ENCODE results near the gene KIAA0408.
A peak's percentile ranks its signal among the peaks of the same experiment; 100 is the strongest.

Gene KIAA0408

DNA sequence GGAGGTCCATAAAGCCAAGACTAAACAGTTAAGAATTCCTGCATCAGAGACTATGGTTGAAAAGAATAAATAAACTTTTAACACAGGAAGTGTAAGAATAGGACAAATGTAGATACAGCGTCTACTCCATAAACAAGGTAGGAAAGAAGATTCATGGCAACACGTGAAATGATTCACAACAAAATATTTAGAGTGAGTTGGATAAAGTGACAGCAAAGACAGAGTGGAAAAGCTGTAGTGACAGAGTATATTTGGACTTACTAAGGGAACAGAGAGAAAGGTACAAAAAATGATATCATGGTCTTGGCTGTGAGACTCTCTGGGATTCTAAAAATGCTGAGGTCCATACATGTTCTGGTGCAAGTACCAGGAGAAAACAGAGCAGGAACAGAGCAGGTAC lies 21.9 kb upstream of the KIAA0408 start:
- TF ChIP-seq POLR2AphosphoS5 (IDR thresholded peaks at IDR 0.05; ENCODE audit: low read depth, low read length), result no peak
- TF ChIP-seq TAF1 (IDR thresholded peaks at IDR 0.05; ENCODE audit: borderline replicate concordance, low read depth, low read length), result no peak
- no peak for TF ChIP-seq POLR2A (IDR thresholded peaks at IDR 0.05; ENCODE audit: low read depth, low read length)
- DNase-seq (ENCODE audit: insufficient read length) (no peak), FAIRE-seq (no peak)

DNA sequence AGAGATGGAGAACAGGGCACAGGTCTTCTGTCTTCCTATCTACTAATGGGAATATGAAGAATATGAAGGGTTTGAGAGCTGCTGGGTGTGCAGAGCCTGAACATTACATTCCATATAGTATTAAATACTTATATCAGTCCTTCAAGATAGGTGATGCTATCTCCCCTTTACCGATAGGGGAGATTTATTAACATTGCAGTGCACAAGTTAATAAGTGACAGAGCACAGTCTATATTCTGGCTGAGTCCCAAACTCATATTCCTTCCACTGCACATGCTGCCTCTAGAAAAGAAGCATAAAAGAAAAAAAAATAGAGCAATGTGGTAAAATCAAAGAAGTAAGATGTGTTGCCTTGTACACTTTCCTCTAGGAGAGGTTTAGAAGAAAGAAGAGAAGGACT lies 18.5 kb upstream of the KIAA0408 start:
- no peak for DNase-seq (ENCODE audit: insufficient read length)
- no peak for TF ChIP-seq POLR2AphosphoS5 (IDR thresholded peaks at IDR 0.05; ENCODE audit: low read depth, low read length)
- no peak for TF ChIP-seq TAF1 (IDR thresholded peaks at IDR 0.05; ENCODE audit: borderline replicate concordance, low read depth, low read length)
- TF ChIP-seq POLR2A (IDR thresholded peaks at IDR 0.05; ENCODE audit: low read depth, low read length), result no peak
- FAIRE-seq, result no peak

DNA sequence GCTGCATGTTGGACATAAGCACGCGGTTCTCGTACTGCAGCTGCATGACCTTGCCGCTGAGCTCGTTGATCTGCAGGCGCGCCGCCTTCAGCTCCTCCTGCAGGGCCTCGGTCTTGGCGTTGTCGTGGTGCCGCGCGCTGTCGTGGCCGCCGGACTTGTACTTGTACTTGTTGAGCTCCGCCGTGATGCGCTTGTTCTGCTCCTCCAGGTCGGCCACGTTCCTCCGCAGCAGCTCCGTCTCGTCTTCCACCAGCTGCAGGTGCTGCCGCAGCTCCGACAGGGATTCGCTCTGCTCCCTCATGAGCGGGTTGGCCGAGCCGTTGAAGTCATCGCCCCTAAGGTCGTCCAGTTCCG lies 16.6 kb upstream of the KIAA0408 start:
- TF ChIP-seq POLR2AphosphoS5 (IDR thresholded peaks at IDR 0.05; ENCODE audit: low read depth, low read length) (no peak), TAF1 (IDR thresholded peaks at IDR 0.05; ENCODE audit: borderline replicate concordance, low read depth, low read length) (no peak), POLR2A (IDR thresholded peaks at IDR 0.05; ENCODE audit: low read depth, low read length) (no peak)
- no peak for FAIRE-seq
- no peak for DNase-seq (ENCODE audit: insufficient read length)

- no peak for TF ChIP-seq POLR2AphosphoS5 (IDR thresholded peaks at IDR 0.05; ENCODE audit: low read depth, low read length)
- no peak for TF ChIP-seq TAF1 (IDR thresholded peaks at IDR 0.05; ENCODE audit: borderline replicate concordance, low read depth, low read length)
- no peak for TF ChIP-seq POLR2A (IDR thresholded peaks at IDR 0.05; ENCODE audit: low read depth, low read length)
- FAIRE-seq, result no peak
These were observed 16.1 kb upstream of the KIAA0408 start for GRCh38 chr6:127475135-127475822.

DNA sequence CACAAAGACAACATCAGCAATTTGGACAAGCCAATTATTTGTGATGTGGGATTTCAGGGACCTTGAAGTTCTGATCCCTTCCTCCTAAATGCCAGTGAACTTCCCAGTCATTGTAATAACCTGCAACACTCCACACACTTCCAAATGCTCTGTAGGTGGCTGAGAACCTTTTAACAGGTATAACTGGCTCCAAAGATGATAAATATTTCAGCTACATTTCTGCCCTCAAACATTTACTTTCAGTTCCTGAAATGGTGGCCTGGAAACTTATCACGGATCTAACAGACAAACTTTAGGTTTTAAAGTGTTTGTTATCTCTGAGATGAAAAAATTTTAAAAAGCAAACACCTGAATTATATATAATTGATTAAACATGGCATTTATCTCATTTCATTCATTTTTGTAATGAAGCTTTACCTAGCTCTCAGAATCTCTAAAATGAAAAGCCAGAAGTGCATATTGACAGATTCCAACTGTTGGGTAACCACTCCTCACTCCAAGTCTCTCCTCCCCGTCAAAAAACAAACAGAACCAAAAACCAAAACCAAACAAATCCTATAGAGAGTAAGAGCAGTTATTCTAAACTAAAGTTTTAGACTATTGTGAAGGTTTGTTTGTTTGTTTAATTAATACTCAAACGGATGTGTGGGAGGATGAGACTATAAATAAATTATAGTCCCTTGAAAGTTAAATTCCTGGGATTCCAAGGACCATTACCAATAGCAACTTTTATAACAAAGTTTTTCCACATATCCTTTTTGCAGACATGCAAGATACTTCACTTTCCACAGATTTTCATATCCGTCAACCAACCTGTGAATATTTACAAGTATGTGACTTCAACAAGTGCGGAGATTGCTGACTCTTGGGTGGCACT lies 12.4 kb upstream of the KIAA0408 start:
- no peak for FAIRE-seq
- DNase-seq (ENCODE audit: insufficient read length), result no peak
- no peak for TF ChIP-seq POLR2AphosphoS5 (IDR thresholded peaks at IDR 0.05; ENCODE audit: low read depth, low read length)
- TF ChIP-seq TAF1 (IDR thresholded peaks at IDR 0.05; ENCODE audit: borderline replicate concordance, low read depth, low read length), result no peak
- TF ChIP-seq POLR2A (IDR thresholded peaks at IDR 0.05; ENCODE audit: low read depth, low read length), result no peak

More at GRCh38 chr6:127475135-127475822, 16.1 kb upstream of the KIAA0408 start:
- DNase-seq (ENCODE audit: insufficient read length), result no peak

DNA sequence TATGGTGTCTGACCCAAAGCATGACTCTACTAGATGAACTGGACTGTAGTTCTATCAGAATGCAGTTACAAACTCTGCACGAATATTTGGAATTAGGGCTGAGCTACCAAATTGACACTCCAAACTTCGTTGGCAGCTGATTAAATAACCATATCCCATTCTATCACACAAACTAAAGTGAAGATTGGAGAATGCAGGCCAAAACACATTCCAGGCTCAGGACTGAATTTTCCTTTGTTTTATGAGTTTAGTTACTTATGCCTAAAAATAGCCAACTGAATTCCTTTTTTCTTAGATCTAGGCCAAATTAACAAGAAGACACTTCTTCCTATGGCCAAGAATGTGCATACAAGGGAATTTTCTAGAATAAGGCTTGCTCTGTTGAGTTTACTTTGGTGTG lies 9.7 kb upstream of the KIAA0408 start:
- FAIRE-seq (no peak), DNase-seq (ENCODE audit: insufficient read length) (no peak)
- TF ChIP-seq POLR2AphosphoS5 (IDR thresholded peaks at IDR 0.05; ENCODE audit: low read depth, low read length), result no peak
- no peak for TF ChIP-seq TAF1 (IDR thresholded peaks at IDR 0.05; ENCODE audit: borderline replicate concordance, low read depth, low read length)
- TF ChIP-seq POLR2A (IDR thresholded peaks at IDR 0.05; ENCODE audit: low read depth, low read length), result no peak

DNA sequence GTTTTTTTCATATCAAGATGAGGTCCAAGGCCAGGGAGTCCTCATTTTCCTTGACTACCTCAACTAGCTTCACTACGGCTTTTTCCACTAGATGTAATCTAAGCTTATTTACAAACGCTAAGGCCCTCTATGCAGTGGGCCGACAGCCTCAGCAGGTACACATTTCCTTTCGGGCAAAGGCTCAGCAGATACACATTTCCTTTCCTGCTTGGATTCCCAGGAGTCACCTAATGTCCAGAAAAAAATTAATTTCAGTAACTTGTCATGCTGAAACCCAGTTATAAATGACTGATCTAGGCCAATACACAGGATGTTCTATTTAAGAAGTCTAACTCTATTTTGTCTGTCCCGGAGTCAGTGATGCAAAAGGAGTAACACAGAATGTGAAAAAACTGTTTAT lies 7.2 kb upstream of the KIAA0408 start:
- DNase-seq (ENCODE audit: insufficient read length) (no peak), FAIRE-seq (no peak)
- TF ChIP-seq POLR2AphosphoS5 (IDR thresholded peaks at IDR 0.05; ENCODE audit: low read depth, low read length) (no peak), POLR2A (IDR thresholded peaks at IDR 0.05; ENCODE audit: low read depth, low read length) (no peak), TAF1 (IDR thresholded peaks at IDR 0.05; ENCODE audit: borderline replicate concordance, low read depth, low read length) (no peak)

DNA sequence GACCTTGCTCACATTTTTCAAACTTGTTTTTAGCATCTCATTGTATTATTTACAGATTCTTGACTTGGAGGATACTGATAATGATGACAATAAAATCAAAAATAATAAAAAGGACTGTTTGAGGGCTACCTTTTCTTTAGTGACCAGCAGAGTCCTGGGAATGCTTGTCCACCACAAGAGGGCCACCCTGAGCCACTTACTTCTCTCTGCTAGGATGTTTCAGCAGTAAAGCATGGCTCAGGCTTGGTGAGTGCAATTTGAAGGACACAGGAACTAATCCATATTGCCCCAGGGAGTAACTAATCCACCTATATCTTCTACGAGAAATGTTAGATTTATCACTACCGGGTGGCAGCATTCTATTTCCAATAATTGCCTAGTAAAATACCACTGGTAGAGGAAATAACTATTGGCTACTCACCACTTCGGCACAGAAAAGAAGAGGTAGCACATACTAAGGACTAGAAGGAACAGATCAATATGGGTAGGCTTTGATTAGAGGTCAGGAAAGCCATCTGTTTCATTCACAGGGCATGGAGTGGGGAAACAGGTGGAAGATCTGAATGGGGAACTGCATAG lies 5.8 kb upstream of the KIAA0408 start:
- DNase-seq (ENCODE audit: insufficient read length) (no peak), FAIRE-seq (peak; percentile 86)
- TF ChIP-seq TAF1 (IDR thresholded peaks at IDR 0.05; ENCODE audit: borderline replicate concordance, low read depth, low read length) (no peak), POLR2AphosphoS5 (IDR thresholded peaks at IDR 0.05; ENCODE audit: low read depth, low read length) (no peak), POLR2A (IDR thresholded peaks at IDR 0.05; ENCODE audit: low read depth, low read length) (no peak)

- no peak for TF ChIP-seq TAF1 (IDR thresholded peaks at IDR 0.05; ENCODE audit: borderline replicate concordance, low read depth, low read length)
- TF ChIP-seq POLR2A (IDR thresholded peaks at IDR 0.05; ENCODE audit: low read depth, low read length), result no peak
- TF ChIP-seq POLR2AphosphoS5 (IDR thresholded peaks at IDR 0.05; ENCODE audit: low read depth, low read length), result no peak
- FAIRE-seq (no peak), DNase-seq (ENCODE audit: insufficient read length) (no peak)
These were observed 5.1 kb upstream of the KIAA0408 start for GRCh38 chr6:127464161-127464880.

DNA sequence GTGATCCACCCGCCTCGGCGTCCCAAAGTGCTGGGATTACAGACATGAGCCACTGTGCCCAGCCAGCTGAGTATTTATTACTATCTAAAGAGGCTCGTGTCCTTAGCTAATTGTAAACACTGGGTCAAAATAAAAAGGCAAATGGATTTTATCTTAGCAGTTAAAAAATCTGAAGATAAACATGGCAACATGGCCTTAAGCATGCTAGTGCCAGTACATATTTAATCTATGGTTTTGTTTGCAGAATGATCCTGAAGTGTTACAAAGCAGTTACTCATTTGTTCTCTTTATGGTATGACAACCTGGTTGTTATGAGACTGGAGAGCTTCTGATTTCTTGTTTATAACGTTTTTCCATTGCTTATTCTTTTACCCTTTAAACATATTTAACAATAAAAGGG lies 3.9 kb upstream of the KIAA0408 start:
- TF ChIP-seq POLR2A (IDR thresholded peaks at IDR 0.05; ENCODE audit: low read depth, low read length) (no peak), TAF1 (IDR thresholded peaks at IDR 0.05; ENCODE audit: borderline replicate concordance, low read depth, low read length) (no peak), POLR2AphosphoS5 (IDR thresholded peaks at IDR 0.05; ENCODE audit: low read depth, low read length) (no peak)
- DNase-seq (ENCODE audit: insufficient read length), result no peak
- FAIRE-seq, result no peak

DNA sequence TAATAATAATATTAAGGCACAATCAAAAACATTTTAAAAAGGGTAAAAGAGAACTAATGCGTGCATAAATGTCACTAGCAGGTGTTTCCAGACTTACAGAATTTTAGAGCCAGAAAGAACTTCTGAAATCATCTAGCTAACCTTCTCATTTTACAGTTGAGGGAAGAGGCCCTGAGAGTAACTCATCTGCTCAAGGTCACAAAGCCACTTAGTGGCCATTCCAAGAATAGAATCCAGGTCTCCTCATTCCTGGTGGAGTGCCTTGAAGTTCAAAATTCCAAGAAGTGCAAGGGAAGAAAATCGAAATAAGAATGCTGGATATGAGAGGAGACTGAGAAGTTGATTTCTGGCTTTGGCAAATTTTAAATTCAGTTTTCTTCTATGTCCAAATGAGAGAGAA lies 3.2 kb upstream of the KIAA0408 start:
- FAIRE-seq (no peak), DNase-seq (ENCODE audit: insufficient read length) (no peak)
- TF ChIP-seq TAF1 (IDR thresholded peaks at IDR 0.05; ENCODE audit: borderline replicate concordance, low read depth, low read length) (no peak), POLR2AphosphoS5 (IDR thresholded peaks at IDR 0.05; ENCODE audit: low read depth, low read length) (no peak), POLR2A (IDR thresholded peaks at IDR 0.05; ENCODE audit: low read depth, low read length) (no peak)

Data from GM12892 (cell line).